K562 (cell line): ENCODE data around the gene CTPS1. TPM values are rescaled to one million over a fixed set of nuclear protein-coding genes. Genes with fewer than 3 reads are reported as not detected.

ENCODE experiments used
- ELF4 ChIP-seq: fragments of 450-650 bp; formaldehyde crosslinking; IDR thresholded peaks from 2 replicates; pipeline ENCODE4 v1.4.0; 2022; ENCODE audit warnings: missing genetic modification characterization
- NFIX ChIP-seq: fragments of 250-450 bp; sonication (Bioruptor Pico); IDR thresholded peaks from 2 replicates; pipeline ENCODE4 v1.4.0; 2020; ENCODE audit warnings: low read depth, mild to moderate bottlenecking, moderate library complexity
- TCFL5 ChIP-seq: fragments of 250-450 bp; sonication (Bioruptor Pico); conservative IDR thresholded peaks from 2 replicates; pipeline ENCODE4 v1.6.1; 2021; ENCODE audit warnings: mild to moderate bottlenecking, moderate library complexity, matching md5 sums
- polyA plus RNA-seq, 8 experiments: library from polyadenylated mRNA; depleted of rRNA in 4 of 8; stranded (reverse) in 5 of 8; unstranded in 3 of 8; fragments of >200 nt; fragmentation: Nextera tagmentation in 2 of 8; fragmentation: Illumina TruSeq in 1 of 8; extraction: Ambion mirVana in 2 of 8; extraction: Trizol in 1 of 8; gene quantifications; 2 replicates each; pipeline versions ENCODE4 v1.2.1 to v1.2.3, GENCODE V29; 2011 to 2014; ENCODE audit warnings: inconsistent platforms in 1 of 8, missing spikeins in 1 of 8
- total RNA-seq, 7 experiments: library from RNA; depleted of rRNA in 6 of 7; stranded (reverse); fragments of >200 nt in 6 of 7; fragmentation: Illumina TruSeq in 2 of 7; extraction: Trizol in 2 of 7; gene quantifications; 2 replicates each; pipeline versions ENCODE4 v1.2.1 to v1.2.3, GENCODE V29; 2011 to 2021; ENCODE audit warnings: low replicate concordance in 1 of 7
- TF ChIP-seq, protein P1 (sequence below), 2 experiments: fragments of 450-650 bp; IDR thresholded peaks; 2 replicates each; pipeline ENCODE4 v1.6.1; 2016; ENCODE audit warnings: mild to moderate bottlenecking in 2 of 2, borderline replicate concordance in 1 of 2, low read depth in 1 of 2, moderate library complexity in 1 of 2
- TF ChIP-seq, protein P2 (sequence below): fragments of 250-450 bp; sonication (Bioruptor Pico); IDR thresholded peaks from 2 replicates; pipeline ENCODE4 v1.4.0; 2020
- TF ChIP-seq, protein P3 (sequence below): sonication (generic); formaldehyde crosslinking; IDR thresholded peaks from 2 replicates; pipeline ENCODE4 v1.8.0; 2023; ENCODE audit warnings: mild to moderate bottlenecking, missing genetic modification reagents
- TF ChIP-seq, protein P4 (sequence below): fragments of 450-650 bp; IDR thresholded peaks from 2 replicates; pipeline ENCODE4 v1.6.1; 2016; ENCODE audit warnings: low read depth

CTPS1 gene
- total and polyA plus RNA-seq, 9 of the 15 experiments (the other 6 are each of a cell fraction or from before 2014, with no cell fraction given): 44.4 to 164 (median 87.7) TPM

DNA sequence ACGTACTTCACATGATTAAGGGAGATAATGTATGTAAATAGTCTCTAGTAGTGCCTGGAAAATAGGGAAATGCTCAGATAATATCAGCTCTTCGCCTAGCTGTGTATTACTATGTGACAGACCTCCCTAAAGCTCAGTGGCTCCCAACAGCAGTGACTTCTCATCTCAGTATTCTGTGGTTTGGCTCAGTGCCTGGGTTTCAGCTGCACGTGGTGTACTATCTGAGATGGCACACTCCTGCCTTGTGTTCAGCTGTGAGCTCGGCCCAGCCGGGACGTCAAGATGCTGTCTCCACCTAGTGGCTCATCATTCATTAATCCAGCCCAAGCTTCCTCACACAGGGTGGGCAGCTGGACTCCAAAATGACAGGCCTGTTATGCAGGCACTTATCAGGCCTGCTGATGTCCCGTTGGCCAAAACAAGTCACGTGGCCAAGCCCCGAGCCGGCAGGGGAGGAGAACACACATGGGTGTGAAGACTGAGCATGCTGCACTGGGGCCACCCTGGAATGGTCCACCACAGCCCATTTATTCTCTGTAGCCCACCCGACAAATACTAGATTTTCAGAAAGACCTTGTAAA is 24.2 kb downstream of the CTPS1 start (continued):
- TF ChIP-seq, protein P1, sequence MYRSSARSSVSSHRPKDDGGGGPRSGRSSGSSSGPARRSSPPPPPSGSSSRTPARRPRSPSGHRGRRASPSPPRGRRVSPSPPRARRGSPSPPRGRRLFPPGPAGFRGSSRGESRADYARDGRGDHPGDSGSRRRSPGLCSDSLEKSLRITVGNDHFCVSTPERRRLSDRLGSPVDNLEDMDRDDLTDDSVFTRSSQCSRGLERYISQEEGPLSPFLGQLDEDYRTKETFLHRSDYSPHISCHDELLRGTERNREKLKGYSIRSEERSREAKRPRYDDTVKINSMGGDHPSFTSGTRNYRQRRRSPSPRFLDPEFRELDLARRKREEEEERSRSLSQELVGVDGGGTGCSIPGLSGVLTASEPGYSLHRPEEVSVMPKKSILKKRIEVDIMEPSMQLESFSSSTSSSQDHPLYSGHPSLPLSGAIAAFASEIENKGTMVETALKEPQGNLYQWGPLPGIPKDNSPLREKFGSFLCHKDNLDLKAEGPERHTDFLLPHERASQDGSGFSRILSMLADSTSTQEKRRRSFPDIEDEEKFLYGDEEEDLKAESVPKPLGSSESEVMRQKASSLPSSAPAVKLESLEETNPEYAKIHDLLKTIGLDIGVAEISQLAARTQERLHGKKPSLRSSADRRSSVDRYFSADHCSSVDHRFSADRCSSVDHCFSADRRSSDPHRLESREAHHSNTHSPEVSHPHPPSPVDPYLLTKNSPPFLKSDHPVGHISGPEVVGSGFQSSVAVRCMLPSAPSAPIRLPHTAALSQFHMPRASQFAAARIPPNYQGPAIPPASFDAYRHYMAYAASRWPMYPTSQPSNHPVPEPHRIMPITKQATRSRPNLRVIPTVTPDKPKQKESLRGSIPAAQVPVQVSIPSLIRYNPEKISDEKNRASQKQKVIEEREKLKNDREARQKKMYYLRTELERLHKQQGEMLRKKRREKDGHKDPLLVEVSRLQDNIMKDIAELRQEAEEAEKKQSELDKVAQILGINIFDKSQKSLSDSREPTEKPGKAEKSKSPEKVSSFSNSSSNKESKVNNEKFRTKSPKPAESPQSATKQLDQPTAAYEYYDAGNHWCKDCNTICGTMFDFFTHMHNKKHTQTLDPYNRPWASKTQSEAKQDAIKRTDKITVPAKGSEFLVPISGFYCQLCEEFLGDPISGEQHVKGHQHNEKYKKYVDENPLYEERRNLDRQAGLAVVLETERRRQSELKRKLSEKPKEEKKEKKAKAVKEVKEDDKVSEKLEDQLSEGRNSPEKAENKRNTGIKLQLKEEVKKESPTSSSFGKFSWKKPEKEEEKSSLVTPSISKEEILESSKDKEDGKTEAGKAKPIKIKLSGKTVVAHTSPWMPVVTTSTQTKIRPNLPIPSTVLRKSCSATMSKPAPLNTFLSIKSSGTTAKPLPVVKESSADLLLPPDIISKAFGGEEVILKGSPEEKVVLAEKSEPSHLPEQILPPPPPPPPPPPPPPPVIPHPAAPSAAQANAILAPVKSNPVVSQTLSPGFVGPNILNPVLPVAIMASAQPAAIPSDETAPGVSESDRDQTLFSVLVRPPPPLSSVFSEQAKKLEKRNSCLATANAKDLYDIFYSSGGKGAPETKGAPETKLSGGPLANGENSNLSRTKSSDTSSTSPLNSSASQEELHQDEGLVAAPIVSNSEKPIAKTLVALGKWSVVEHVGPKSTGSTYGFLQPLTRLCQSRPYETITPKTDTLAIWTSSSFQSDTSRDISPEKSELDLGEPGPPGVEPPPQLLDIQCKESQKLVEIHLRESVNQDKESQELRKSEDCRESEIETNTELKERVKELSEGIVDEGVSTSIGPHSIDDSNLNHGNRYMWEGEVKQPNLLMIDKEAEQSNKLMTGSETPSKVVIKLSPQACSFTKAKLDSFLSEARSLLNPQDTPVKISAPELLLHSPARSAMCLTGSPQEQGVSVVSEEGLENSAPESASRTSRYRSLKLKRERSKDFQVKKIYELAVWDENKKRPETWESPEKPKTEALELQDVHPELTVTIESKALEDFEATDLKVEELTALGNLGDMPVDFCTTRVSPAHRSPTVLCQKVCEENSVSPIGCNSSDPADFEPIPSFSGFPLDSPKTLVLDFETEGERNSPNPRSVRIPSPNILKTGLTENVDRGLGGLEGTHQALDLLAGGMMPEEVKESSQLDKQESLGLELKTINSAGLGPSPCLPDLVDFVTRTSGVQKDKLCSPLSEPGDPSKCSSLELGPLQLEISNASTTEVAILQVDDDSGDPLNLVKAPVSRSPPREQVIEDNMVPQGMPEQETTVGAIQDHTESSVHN (IDR thresholded peaks at IDR 0.05; ENCODE audit: borderline replicate concordance in 1 of 2, low read depth in 1 of 2): peak in 1 of 2 experiments; percentile 100; a peak in 2 of 4 replicates
- TF ChIP-seq, protein P2, sequence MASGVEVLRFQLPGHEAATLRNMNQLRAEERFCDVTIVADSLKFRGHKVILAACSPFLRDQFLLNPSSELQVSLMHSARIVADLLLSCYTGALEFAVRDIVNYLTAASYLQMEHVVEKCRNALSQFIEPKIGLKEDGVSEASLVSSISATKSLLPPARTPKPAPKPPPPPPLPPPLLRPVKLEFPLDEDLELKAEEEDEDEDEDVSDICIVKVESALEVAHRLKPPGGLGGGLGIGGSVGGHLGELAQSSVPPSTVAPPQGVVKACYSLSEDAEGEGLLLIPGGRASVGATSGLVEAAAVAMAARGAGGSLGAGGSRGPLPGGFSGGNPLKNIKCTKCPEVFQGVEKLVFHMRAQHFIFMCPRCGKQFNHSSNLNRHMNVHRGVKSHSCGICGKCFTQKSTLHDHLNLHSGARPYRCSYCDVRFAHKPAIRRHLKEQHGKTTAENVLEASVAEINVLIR (CRISPR knock-in tag): 0 out of 2 replicates have a peak, but pooled peaks have one; percentile 23
- TF ChIP-seq, protein P3, sequence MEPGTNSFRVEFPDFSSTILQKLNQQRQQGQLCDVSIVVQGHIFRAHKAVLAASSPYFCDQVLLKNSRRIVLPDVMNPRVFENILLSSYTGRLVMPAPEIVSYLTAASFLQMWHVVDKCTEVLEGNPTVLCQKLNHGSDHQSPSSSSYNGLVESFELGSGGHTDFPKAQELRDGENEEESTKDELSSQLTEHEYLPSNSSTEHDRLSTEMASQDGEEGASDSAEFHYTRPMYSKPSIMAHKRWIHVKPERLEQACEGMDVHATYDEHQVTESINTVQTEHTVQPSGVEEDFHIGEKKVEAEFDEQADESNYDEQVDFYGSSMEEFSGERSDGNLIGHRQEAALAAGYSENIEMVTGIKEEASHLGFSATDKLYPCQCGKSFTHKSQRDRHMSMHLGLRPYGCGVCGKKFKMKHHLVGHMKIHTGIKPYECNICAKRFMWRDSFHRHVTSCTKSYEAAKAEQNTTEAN (CRISPR knock-in tag): no peak
- TF ChIP-seq TCFL5 (CRISPR knock-in tag): no peak
- TF ChIP-seq, protein P4, sequence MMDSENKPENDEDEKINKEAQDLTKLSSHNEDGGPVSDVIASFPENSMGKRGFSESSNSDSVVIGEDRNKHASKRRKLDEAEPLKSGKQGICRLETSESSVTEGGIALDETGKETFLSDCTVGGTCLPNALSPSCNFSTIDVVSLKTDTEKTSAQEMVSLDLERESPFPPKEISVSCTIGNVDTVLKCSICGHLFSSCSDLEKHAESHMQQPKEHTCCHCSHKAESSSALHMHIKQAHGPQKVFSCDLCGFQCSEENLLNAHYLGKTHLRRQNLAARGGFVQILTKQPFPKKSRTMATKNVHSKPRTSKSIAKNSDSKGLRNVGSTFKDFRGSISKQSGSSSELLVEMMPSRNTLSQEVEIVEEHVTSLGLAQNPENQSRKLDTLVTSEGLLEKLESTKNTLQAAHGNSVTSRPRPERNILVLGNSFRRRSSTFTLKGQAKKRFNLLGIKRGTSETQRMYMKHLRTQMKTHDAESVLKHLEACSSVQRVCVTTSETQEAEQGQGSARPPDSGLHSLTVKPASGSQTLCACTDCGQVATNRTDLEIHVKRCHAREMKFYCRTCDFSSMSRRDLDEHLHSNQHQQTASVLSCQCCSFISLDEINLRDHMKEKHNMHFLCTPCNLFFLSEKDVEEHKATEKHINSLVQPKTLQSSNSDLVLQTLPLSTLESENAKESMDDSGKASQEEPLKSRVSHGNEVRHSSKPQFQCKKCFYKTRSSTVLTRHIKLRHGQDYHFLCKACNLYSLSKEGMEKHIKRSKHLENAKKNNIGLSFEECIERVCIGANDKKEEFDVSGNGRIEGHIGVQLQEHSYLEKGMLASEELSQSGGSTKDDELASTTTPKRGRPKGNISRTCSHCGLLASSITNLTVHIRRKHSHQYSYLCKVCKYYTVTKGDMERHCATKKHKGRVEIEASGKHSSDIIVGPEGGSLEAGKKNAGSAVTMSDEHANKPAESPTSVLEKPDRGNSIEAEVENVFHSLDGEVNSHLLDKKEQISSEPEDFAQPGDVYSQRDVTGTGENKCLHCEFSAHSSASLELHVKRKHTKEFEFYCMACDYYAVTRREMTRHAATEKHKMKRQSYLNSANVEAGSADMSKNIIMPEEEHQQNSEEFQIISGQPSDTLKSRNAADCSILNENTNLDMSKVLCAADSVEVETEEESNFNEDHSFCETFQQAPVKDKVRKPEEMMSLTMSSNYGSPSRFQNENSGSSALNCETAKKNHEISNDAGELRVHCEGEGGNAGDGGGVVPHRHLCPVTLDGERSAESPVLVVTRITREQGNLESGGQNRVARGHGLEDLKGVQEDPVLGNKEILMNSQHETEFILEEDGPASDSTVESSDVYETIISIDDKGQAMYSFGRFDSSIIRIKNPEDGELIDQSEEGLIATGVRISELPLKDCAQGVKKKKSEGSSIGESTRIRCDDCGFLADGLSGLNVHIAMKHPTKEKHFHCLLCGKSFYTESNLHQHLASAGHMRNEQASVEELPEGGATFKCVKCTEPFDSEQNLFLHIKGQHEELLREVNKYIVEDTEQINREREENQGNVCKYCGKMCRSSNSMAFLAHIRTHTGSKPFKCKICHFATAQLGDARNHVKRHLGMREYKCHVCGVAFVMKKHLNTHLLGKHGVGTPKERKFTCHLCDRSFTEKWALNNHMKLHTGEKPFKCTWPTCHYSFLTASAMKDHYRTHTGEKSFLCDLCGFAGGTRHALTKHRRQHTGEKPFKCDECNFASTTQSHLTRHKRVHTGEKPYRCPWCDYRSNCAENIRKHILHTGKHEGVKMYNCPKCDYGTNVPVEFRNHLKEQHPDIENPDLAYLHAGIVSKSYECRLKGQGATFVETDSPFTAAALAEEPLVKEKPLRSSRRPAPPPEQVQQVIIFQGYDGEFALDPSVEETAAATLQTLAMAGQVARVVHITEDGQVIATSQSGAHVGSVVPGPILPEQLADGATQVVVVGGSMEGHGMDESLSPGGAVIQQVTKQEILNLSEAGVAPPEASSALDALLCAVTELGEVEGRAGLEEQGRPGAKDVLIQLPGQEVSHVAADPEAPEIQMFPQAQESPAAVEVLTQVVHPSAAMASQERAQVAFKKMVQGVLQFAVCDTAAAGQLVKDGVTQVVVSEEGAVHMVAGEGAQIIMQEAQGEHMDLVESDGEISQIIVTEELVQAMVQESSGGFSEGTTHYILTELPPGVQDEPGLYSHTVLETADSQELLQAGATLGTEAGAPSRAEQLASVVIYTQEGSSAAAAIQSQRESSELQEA: no peak
- TF ChIP-seq ELF4 (CRISPR knock-in tag): peak; percentile 53; the same call in 1 of the 2 replicates
- 0 out of 2 replicates have a peak, but pooled peaks have one; percentile 10 for TF ChIP-seq NFIX (CRISPR knock-in tag)
